ENCODE measurements around the gene NME5.

Gene NME5

DNA sequence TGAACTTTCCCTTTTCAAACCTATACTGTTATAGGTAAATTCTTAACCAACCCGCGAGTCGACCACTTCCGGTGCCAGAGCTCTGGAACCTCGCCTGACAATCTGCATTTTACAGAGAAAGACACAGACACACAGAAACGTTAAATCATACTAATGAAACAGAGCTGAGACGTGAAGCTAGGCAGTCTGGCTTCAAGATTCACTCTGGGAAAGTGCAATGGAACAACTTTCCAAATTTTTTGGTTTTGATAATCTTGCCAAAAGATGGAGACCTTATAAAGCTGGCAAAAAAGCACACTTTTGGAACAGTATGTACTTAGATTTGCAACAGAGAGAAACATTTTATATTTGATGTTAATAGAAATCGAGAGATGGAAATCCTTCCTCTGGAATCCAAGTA is 71.3 kb downstream of the NME5 start:
- TF ChIP-seq, protein P1, sequence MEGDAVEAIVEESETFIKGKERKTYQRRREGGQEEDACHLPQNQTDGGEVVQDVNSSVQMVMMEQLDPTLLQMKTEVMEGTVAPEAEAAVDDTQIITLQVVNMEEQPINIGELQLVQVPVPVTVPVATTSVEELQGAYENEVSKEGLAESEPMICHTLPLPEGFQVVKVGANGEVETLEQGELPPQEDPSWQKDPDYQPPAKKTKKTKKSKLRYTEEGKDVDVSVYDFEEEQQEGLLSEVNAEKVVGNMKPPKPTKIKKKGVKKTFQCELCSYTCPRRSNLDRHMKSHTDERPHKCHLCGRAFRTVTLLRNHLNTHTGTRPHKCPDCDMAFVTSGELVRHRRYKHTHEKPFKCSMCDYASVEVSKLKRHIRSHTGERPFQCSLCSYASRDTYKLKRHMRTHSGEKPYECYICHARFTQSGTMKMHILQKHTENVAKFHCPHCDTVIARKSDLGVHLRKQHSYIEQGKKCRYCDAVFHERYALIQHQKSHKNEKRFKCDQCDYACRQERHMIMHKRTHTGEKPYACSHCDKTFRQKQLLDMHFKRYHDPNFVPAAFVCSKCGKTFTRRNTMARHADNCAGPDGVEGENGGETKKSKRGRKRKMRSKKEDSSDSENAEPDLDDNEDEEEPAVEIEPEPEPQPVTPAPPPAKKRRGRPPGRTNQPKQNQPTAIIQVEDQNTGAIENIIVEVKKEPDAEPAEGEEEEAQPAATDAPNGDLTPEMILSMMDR (IDR thresholded peaks at IDR 0.05; ENCODE audit: low read length, missing control alignments): no peak
- DNase-seq (ENCODE audit: low read depth): no peak
- no peak overlapping the region for H3K4me3 ChIP-seq (replicated peaks; ENCODE audit: low read depth, low read length)

Data from fibroblast of pulmonary artery (primary cell).